A204.1 (cell line): ENCODE results near the gene SPAG4.

Source experiments
- FAIRE-seq: peaks from 2 replicates; lab custom pipeline; 2012; peaks lifted over from hg19 to GRCh38; lab: Jason Lieb, UNC

The SPAG4 gene

GRCh38 chr20:35660122-35660937, 44.7 kb downstream of the SPAG4 start:
- FAIRE-seq: no peak

GRCh38 chr20:35661053-35661452, 45.4 kb downstream of the SPAG4 start:
- no peak for FAIRE-seq

GRCh38 chr20:35661908-35662307, 46.3 kb downstream of the SPAG4 start:
- FAIRE-seq: no peak

GRCh38 chr20:35662551-35662950, 46.9 kb downstream of the SPAG4 start:
- FAIRE-seq: no peak

GRCh38 chr20:35663516-35664465, 48.2 kb downstream of the SPAG4 start:
- FAIRE-seq: no peak

- peak; percentile 16 for FAIRE-seq
Observed at GRCh38 chr20:35664466-35665206, 49.0 kb downstream of the SPAG4 start, which contains the start of the genes CPNE1 and RBM12. CPNE1 (minus strand) TSS chr20:35664900; CDS start chr20:35632923, 31,977 bp downstream. RBM12 (minus strand) TSS chr20:35664900; CDS start chr20:35655322, 9,578 bp downstream.

- no peak for FAIRE-seq
Observed at GRCh38 chr20:35665949-35666288, 50.3 kb downstream of the SPAG4 start.

- no peak for FAIRE-seq
Observed at GRCh38 chr20:35669221-35669620, 53.6 kb downstream of the SPAG4 start.

GRCh38 chr20:35669681-35670080, 54.1 kb downstream of the SPAG4 start:
- no peak for FAIRE-seq
